HuH-7 (cell line): Measurements from ENCODE around the gene RNF169.
"Not testable (repeated sequence)": the region's sequence is repeated elsewhere in the genome, so short reads cannot be mapped to it uniquely, and the experiment has no call there.

Experiments used
- DNase-seq: peaks from one replicate; pipeline ENCODE4 v3.0.0; 2011; ENCODE audit warnings: low spot score

Gene RNF169

DNA sequence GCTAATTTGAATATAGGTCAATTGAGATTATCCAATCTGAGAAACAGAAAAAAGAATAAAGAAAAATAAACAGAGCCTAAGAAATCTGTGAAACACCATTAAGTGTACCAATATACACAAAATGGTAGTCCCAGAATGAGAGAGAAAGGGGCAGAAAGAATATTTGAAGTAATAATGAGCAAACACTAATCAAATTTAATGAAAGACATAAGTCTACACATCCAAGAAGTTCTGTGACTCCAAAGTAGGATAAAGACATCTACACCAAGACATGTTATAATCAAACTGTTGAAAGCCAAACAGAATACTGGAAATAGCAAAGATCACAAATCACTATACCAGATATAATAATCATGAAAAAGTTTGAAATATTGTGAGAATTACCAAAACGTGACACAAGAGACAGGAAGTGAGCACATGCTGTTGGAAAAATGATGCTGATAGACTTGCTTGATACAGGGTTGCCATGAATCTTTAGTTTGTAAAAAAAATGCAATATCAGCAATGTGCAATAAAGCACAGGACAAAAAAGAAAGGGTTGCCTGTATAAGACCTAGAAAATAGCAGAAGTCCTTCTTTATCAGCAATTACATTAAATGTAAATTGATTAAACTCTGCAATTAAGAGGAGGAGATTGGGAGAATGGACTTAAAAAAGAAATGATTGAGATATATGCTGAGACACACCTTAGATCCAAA lies 75.8 kb downstream of the RNF169 start:
- DNase-seq, result no peak

DNA sequence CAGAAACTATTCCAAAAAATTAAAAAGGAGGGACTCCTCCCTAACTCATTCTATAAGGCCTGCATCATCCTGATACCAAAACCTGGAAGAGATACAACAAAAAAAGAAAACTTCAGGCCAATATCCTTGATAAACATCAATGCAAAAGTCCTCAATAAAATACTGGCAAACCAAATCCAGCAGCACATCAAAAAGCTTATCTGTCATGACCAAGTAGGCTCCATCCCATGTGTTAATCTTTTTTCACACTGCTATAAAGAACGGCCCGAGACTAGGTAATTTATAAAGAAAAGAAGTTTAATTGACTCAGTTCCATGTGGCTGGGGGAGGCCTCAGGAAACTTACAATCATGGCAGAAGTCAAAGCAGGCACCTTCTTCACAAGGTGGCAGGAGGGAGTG lies 76.9 kb downstream of the RNF169 start:
- not testable (repeated sequence) for DNase-seq

DNA sequence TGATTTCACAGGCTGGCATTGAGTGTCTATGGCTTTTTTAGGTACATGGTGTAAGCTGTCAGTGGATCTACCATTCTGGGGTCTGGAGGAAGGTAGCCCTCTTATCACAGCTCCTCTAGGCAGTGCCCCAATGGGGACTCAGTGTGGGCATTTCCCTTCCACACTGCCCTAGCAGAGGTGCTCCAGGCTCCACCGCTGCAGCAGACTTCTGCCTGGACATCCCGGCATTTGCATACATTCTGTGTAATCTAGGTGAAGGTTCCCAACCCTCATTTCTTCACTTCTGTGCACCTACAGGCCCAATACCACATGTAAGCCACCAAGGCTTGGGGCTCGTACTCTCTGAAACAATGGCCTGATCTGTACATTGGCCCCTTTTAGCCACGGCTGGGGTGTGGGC lies 78.3 kb downstream of the RNF169 start:
- DNase-seq, result no peak

DNA sequence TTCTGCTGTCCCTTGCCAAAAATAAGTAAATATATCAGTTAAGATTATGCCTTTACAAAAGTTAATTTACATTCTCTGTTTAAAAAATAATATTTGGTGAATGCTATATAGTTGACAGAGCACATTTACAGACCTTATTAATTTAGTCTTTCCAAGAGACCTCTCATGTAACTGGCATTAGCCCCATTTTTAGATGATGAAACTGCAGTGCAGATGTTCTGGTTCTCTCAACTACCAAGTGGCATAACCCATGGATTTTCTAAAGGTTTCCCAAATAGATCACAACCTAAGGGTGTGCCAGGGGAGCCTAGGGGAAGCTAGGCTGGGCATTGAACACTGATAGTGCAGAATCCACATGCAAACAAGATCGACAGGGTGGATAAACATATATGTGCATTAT lies 88.5 kb downstream of the RNF169 start:
- no peak for DNase-seq

DNA sequence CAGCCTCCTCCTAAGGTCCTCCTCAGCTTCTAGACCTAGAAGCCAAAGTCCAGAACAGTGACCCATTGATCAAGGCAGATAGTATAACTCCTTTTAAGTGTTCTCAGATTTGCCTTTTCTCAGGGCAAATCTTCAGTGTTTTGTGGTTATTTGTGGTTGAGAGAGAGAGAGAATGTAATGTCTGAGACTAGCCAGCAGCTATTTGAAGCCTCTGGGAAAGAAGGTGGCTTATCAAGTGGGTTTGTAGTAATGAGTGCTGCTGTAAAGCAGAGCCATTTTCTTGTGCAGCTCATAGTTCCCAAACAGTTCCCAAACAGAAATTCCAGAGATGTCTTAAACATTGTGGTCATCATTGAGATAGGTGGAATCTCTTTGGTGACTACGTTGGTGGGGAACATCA lies 89.5 kb downstream of the RNF169 start:
- DNase-seq, result no peak

DNA sequence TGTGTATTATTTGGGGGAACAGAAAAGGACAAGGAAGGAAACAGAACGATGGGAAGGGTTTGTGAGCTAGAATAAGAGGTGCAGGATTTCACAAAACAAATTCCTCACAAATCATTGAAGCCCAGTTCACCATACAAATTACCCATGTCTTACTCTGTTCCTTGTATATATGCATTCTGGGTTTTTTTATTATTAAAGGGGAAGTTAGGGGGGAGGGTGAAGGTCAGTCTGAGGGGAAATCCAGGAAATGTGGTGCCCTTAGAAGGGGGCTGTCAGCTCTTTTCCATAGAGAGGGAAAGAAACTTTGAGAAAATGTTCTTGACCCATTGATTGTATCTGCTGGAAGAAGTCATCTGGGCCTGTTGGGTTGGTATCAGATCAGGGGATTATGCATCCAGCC lies 90.8 kb downstream of the RNF169 start:
- DNase-seq, result no peak

DNA sequence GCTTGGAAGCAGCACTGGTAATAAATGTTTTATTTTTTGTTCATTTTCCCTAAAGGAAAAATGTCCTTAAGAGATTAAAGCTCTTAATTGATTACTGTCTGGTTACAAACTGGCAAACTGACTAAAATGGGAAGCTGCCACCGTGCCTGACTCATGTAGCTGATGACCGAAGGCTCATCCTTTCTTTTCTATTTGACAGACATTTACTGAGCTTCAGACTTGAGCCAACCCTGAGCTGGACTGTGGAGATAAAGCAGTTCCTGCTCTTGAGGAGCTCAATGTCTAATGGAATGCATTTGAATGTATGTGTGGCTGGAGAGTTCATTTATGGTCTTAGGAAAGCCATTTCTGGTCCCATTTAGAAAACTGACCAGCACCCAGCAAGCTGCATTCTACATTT lies 91.3 kb downstream of the RNF169 start:
- DNase-seq, result no peak

DNA sequence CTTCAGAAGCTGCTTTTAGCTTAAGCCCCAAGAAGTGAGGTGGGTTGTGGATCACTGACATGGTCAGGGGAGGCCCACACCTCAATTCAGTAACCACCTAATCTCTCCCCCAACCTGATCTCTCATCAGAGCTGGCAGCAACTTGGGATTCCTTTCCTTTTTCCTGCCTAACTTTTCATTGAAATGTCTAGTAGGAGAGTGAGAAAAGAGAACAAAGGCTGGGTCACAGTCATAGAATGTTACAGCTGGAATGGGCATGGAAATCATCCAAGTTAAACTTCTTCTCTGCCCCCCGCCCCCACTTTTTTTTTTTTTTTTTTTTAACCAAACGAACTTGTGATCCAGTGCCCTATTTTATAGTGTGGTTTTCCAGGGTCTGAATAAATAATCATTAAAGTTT lies 91.8 kb downstream of the RNF169 start:
- no peak for DNase-seq

DNA sequence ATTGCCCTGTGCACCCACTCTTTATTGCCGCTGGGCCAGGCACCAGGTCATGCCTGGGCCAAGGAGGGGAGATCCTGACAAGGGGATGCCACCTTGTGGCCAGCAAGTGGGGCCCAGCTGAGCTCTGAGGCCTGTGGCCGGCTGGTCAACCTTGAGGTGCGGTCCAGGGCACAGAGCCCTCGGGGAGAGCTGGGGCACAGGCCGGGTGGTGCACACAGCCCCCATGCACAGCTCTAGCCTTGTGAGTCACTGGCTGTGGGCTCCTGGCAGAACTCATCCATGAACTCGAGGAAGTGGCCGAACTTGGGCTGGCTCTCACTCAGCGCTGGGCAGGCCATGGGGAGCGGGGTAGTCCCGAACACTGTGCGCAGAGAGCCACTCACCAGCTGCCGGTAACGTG lies 94.3 kb downstream of the RNF169 start:
- no peak for DNase-seq

DNA sequence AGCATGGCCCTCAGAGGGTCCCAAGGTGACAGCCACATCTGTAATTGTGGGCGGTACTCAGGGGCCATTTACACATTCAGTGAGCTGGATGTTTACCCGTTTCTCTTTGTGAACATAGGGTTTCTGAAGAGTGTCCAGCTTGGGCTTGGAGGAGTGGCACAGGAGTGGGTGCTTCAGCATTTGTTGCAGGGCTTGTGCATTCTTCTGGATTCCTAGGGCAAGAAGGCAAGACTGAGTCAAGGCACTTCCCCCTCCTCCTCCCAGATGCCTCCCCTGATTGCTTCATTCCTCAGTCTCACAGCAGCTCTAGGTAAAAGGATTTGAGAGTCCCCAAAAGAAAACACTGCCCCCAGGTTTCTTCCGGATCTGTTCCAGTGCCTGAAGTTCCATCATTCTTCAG lies 95.4 kb downstream of the RNF169 start:
- DNase-seq, result no peak

DNA sequence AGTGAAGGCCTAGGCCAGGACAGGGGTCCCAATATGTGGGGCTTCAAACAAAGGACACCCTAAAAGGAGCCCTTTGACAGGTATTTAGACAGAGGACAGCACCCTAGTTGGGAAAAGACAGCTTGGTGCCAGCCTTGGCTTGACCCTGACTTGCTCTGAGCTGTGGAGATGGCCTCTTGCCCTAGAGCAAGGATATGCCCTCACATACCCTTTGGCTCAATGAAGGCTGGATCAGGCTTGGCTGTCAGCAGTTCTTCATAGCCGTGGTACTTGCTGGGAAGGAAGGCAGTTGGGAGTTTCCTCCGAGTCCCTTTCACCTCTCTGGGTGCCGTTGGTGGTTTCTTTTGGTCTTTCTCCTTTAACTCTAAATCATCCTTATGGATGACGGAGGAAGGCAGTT lies 96.2 kb downstream of the RNF169 start:
- DNase-seq, result no peak

DNA sequence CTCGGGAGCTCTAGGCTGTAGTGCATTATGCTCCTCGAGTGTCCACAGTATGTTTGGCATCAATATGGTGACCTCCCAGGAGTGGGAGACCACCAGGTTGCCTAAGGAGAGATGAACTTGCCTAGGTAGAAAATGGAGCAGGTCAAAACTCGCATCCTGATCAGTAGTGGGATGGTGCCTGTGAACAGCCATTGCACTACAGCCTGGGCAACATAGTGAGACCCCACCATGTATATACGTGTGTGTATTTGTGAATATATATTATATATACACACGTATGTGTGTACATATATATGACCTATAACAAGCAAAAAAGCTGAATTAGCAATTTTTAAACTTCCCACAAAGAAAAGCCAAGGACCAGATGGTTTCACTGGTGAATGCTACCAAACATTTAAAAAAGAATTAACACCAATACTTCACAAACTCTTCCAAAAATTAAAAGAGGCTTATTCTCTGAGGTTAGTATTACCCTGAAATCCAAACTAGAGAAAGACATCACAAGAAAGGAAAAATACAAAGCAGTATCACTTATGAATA lies 97.4 kb downstream of the RNF169 start:
- DNase-seq, result no peak

DNA sequence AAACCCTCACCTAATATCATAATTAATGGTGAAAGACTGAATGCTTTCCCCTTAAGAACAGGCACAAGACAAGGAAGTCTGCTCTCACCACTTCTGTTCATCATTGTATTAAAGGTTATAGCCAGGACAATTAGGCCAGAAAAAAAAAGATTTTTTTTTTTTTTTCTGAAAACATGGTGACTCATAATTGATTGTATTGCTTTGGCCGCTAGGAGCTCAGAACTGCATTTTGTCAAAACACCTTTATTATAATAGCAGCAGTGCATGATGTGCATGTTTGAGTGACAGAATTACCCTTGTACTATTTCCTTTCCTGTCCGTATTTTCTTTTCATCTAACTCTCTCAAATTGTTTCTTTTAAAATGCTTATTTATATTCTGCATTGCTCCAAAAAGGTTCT lies 98.1 kb downstream of the RNF169 start:
- no peak for DNase-seq

DNA sequence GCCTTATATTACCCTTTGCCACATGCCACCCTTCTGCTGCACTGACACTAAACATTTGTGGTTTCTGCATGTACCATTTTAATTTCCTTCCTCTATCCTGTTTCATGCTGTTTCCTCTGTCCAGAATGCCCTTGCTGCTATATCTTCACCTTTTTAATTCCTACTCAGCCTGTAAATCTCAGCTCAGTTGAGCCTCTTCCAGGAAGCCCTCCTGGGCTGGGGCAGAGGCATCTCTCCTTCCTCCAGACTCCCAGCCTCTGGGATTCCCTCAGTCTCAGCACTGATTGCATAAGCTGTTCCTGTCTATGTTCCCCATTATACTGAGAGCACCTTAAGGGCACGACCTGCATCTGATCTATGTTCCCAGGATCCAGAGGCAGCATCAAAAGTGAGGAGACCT lies 98.7 kb downstream of the RNF169 start:
- DNase-seq, result no peak

DNA sequence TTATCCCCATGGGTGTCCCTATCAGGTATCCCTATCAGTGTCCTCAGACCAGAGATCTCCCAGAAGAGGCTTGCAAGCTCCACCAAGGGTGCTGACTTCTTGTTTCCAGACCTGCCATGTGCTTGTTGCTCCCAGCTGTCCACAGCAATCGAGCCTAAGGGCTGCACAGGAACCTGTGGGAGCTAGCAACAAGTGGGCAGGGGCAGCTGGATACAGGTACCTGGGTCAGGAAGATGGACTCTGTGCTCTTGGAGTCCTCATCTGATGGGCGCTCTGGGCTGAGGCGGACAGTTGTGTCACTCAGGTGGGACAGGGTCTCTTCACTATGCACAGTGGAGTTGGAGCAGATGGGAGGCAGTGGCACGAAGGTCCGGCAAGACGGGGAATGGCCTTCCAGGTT lies 99.2 kb downstream of the RNF169 start:
- DNase-seq, result no peak

DNA sequence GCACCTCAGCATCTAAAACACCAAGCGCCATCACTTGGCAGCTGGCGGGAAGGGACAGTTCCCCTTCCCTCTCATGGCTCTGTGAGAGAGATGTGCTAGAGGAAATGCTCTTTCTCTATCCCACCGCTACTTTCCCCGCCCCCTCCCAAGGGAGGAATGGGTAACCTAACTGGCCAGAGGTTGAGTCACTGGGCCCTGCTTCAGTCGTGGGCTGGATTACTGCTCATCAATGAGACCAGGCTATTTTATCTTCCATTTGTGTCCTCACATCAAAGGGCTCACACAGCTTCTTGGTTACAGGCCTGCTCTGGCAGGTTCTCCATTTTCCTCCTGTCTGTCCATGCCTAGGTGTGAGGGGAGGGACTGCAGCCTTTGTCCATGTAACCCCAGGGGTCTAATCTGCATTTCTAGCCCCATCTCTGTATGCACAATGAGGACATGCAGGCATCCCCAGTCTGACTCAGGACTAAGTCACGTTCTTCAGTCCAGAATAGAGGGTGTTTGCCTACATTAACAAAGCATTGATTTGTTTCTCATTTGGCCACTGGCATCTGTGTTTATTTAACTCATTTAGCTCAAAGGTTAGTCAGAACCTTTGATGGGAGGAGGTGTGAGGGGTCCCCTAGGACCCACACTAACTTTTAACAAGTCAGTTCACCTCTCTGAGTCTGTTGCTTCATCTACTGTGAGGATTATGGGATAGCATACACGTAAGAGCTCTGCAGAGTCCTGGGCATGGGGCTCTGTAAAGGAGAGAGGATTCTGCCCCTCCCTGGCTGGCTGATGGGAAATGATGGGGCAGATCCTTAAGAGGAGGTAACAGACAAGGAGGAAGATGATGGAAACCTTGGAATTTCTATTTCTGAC lies 101.1 kb downstream of the RNF169 start:
- peak; percentile 9 for DNase-seq

DNA sequence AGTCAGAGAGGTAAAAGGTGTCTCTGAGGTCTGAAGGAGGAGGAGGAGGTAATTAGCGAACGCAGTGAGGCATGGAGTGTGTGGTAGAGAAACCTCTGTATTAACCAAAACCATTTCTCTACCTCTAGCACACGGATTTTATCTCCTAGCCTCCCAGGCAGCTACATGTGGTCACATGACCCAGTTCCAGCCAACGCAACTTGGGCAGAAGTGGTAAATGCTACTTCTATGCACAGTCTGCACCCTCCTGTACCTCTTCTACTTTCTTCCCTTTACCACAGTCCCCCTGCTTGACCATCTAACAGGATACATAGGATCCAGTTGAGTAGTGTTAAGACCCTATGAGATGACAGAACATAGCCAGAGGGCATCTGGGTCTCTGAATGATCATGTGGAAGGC lies 104.6 kb downstream of the RNF169 start:
- no peak for DNase-seq

DNA sequence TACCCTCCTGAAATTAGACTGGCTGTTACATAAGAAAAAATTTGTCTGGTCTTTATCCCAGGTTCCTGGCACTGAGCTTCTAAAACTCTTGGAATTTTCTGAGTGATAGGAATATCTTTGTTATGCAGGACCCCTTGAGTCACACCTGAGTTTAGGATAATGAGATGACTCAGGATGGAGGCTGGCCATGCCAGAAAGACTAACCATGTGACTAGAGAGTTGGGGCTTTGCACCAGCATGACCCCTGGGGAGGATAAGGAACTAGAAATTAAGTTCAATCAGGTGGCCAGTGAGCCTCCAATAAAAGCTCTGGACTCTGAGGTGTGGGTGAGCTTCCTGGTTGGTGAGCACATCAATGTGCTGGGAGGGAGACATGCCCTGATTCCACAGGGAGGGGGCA lies 112.1 kb downstream of the RNF169 start:
- no peak for DNase-seq

DNA sequence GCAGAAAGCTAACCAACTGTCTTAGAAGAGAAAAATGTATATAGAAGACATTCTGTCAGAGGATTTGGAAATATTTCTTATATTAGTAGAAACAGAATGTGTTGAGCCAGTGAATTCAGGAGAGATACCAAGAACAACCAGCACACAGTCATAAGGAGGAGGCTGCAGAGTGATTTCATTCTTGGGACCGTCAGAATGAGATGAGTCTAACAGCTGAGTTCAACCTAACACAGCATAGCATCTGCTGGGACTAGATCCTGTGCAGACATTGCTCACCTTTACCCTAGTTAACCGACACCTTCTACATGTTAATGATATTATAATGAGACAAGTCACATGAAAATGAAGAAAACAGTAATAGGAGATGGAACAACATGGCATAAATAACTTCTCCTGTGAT lies 114.8 kb downstream of the RNF169 start:
- no peak for DNase-seq

DNA sequence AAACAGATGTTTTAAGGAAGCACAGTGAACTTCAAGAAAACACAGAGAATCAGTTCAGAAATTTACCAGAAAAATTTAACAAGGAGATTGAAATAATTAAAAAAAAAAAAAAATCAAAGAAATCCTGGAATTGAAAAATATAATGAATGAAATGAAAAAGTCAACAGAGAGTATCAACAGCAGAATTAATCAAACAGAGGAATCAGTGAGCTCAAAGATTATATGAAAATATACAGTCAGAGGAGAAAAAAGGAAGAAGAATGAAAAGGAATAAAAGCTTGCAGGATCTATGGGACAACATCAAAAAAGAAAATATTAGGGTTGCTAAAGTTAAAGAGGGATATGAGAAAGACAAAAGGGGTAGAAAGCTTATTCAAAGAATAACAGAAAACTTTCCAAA lies 117.9 kb downstream of the RNF169 start:
- no peak for DNase-seq

DNA sequence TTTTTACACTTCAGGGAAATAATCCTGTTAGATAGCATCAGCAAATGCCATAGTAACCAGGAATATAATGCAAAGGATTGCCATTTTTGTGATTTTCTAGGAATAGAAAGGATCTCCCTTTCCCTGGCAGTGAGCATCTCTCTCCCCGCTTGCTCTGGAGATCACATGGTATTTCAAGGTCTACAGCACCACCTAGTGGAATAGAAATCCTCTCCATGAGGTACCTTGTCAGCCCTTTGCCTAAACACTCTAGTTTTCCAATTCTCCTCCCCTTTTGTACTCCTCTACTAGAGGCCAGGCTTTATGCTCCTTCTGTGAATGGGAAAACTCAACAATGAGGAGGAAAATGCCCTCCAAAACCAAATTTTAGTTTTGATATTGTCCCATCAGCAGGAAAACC lies 121.8 kb downstream of the RNF169 start:
- peak; percentile 47 for DNase-seq

DNA sequence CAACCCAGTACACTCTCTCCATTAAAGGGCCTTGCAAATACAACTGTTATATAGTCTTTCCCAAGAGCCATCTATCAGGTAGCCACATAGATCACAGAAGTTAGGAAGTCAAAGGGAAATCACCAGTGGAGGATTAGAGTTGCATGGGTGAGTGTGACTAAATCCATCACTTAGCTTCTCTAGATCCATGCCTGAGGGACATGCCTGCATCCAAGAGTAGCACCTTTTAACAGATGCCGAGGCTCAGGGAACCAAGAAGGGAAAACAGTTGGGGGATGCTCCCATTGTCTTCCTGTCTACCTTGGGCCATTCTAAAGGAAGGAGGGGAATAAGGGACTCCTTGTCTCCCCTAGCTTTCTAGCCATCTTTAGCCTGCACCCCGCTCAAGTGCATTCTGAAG lies 122.4 kb downstream of the RNF169 start:
- no peak for DNase-seq

DNA sequence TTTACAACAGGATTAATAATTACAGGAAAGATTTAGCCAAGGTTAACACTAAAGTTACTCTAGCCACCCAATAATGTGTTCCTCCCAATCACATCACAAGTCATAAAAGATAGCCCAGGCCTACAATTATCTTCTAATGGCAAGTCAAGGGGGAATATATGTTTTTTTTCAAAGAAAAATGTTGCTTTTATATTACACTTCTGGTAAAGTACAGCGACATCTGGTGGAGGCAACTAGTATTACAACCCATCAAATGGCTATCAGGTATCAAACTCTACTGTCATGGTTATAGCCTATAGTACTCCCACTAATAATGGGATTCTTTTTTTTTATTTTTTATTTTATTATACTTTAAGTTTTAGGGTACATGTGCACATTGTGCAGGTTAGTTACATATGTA lies 128.5 kb downstream of the RNF169 start:
- DNase-seq, result no peak
